Right atrium auricular region (tissue), 2 donors: ENCODE results near the gene KIF25. TPM values are rescaled to one million over a fixed set of nuclear protein-coding genes. Genes with fewer than 3 reads are reported as not detected.
A peak's percentile ranks its signal among the peaks of the same experiment; 100 is the strongest.
"Not testable (repeated sequence)": the region's sequence is repeated elsewhere in the genome, so short reads cannot be mapped to it uniquely, and the experiment has no call there.

Source experiments
- DNase-seq: peaks from one replicate; pipeline ENCODE4 v3.0.0-alpha.2; 2019; ENCODE audit warnings: low spot score
- H3K27ac ChIP-seq, 2 donors: fragments of 200-600 bp; sonication (generic); 1 replicate in 1 of 2; 2 replicates in 1 of 2; pipeline ENCODE4 v1.5.1; 2016 to 2019
- H3K27me3 ChIP-seq, 2 donors: fragments of 200-600 bp; sonication (generic); one replicate each; pipeline versions ENCODE4 v1.5.1 to v1.6.0; 2017 to 2019
- H3K36me3 ChIP-seq: fragments of 200-600 bp; sonication (generic); one replicate; pipeline ENCODE4 v1.5.1; 2016
- H3K4me1 ChIP-seq, 2 donors: fragments of 200-600 bp; sonication (generic); one replicate each; pipeline versions ENCODE4 v1.5.1 to v1.6.0; 2017 to 2019
- H3K4me3 ChIP-seq, 2 donors: fragments of 200-600 bp; sonication (generic); 1 replicate in 1 of 2; 2 replicates in 1 of 2; pipeline ENCODE4 v1.5.1; 2017 to 2019; ENCODE audit warnings: mild to moderate bottlenecking in 1 of 2, moderate library complexity in 1 of 2
- H3K9me3 ChIP-seq, 2 donors: fragments of 200-600 bp; sonication (generic); one replicate each; pipeline ENCODE4 v1.5.1; 2019
- CTCF ChIP-seq, 2 donors: fragments of 200-600 bp; sonication (generic); IDR thresholded peaks; one replicate each; pipeline ENCODE4 v1.5.1; 2019; ENCODE audit warnings: antibody characterized with exemption in 2 of 2
- total RNA-seq, 2 donors: library from RNA; depleted of rRNA; stranded (reverse); fragments of >200 nt; gene quantifications; one replicate each; pipeline ENCODE4 v1.1.0, GENCODE V29; 2016

The KIF25 gene
- total RNA-seq, 2 donors from 2014 or later: not detected

GRCh38 chr6:168000198-168001028, 2.9 kb downstream of the KIF25 start:
- no peak for TF ChIP-seq CTCF (IDR thresholded peaks at IDR 0.05)
- Histone ChIP-seq H3K9me3 (no peaks in the 10 kb centered on the region), H3K4me3 (no peak overlapping the region), H3K27me3 (no peaks in the 10 kb centered on the region), H3K4me1 (no peaks in the 10 kb centered on the region), H3K27ac (no peak overlapping the region), H3K36me3 (no peaks in the 10 kb centered on the region)
- DNase-seq: no peak

GRCh38 chr6:168001029-168001332, 3.5 kb downstream of the KIF25 start:
- no peak overlapping the region for H3K4me3 ChIP-seq
- H3K27ac ChIP-seq: no peak overlapping the region
- H3K27me3 ChIP-seq: no peaks in the 10 kb centered on the region
- no peak for TF ChIP-seq CTCF (IDR thresholded peaks at IDR 0.05)
- no peak for DNase-seq
- H3K36me3 ChIP-seq: no peaks in the 10 kb centered on the region
- H3K4me1 ChIP-seq: no peaks in the 10 kb centered on the region
- H3K9me3 ChIP-seq: no peaks in the 10 kb centered on the region

GRCh38 chr6:168001514-168001913, 4.0 kb downstream of the KIF25 start:
- peak; percentile 21 for DNase-seq
- not testable (repeated sequence) for H3K27me3 ChIP-seq

GRCh38 chr6:168002804-168003203, 5.3 kb downstream of the KIF25 start:
- Histone ChIP-seq H3K4me1 (no peaks in the 10 kb centered on the region), H3K9me3 (peaks cover 0 to 2% of the 10 kb centered on the region in 2 donors), H3K27me3 (no peaks in the 10 kb centered on the region), H3K4me3 (no peak overlapping the region), H3K36me3 (no peaks in the 10 kb centered on the region), H3K27ac (no peak overlapping the region)
- DNase-seq: no peak
- no peak for TF ChIP-seq CTCF (IDR thresholded peaks at IDR 0.05)

More at GRCh38 chr6:168001514-168001913, 4.0 kb downstream of the KIF25 start:
- not testable (repeated sequence) for H3K36me3 ChIP-seq, H3K27ac ChIP-seq, H3K9me3 ChIP-seq, H3K4me3 ChIP-seq, H3K4me1 ChIP-seq

- H3K4me3 ChIP-seq: no peak overlapping the region
- H3K27me3 ChIP-seq: no peaks in the 10 kb centered on the region
- DNase-seq: no peak
- no peak for TF ChIP-seq CTCF (IDR thresholded peaks at IDR 0.05)
- H3K36me3 ChIP-seq: no peaks in the 10 kb centered on the region
- peaks cover 0 to 8% of the 10 kb centered on the region in 2 donors for H3K9me3 ChIP-seq
- H3K4me1 ChIP-seq: no peaks in the 10 kb centered on the region
- H3K27ac ChIP-seq: peak overlapping the region in 1 of 2 donors; percentile 1
Measured at GRCh38 chr6:168004023-168004422, 6.6 kb downstream of the KIF25 start.

GRCh38 chr6:168004945-168005344, 7.5 kb downstream of the KIF25 start:
- Histone ChIP-seq H3K4me3 (no peak overlapping the region), H3K27me3 (no peaks in the 10 kb centered on the region), H3K9me3 (peaks cover 0 to 8% of the 10 kb centered on the region in 2 donors), H3K27ac (no peak overlapping the region), H3K36me3 (no peaks in the 10 kb centered on the region), H3K4me1 (no peaks in the 10 kb centered on the region)
- DNase-seq: no peak
- no peak for TF ChIP-seq CTCF (IDR thresholded peaks at IDR 0.05)
